ENCODE data around the gene RPL10A. TPM values are rescaled to one million over a fixed set of nuclear protein-coding genes. Genes with fewer than 3 reads are reported as not detected.

The RPL10A gene
- total RNA-seq, 1 donor from 2014 or later = 2,073 TPM

GRCh38 chr6:35448191-35448590 lies 20.0 kb upstream of the RPL10A start:
- DNase-seq (ENCODE audit: low spot score) = no peak

GRCh38 chr6:35449287-35449881 lies 18.8 kb upstream of the RPL10A start:
- no peak for DNase-seq (ENCODE audit: low spot score)

- no peak for DNase-seq (ENCODE audit: low spot score)
Measured at GRCh38 chr6:35451354-35452182, 16.6 kb upstream of the RPL10A start.

GRCh38 chr6:35452183-35453090 lies 15.8 kb upstream of the RPL10A start, which contains the start of gene FANCE:
Gene FANCE, plus strand, starts transcription at chr6:35452338. Its CDS starts 208 bp downstream, at chr6:35452546.
- DNase-seq (ENCODE audit: low spot score) = peak; percentile 96

- no peak for DNase-seq (ENCODE audit: low spot score)
Measured at GRCh38 chr6:35453236-35453635, 15.0 kb upstream of the RPL10A start.

GRCh38 chr6:35454391-35455110 lies 13.7 kb upstream of the RPL10A start:
- DNase-seq (ENCODE audit: low spot score) = no peak

GRCh38 chr6:35457907-35458306 lies 10.3 kb upstream of the RPL10A start:
- DNase-seq (ENCODE audit: low spot score) = no peak

- no peak for DNase-seq (ENCODE audit: low spot score)
Measured at GRCh38 chr6:35461270-35461669, 6.9 kb upstream of the RPL10A start.

GRCh38 chr6:35463292-35463691 lies 4.9 kb upstream of the RPL10A start:
- no peak for DNase-seq (ENCODE audit: low spot score)

GRCh38 chr6:35465646-35466045 lies 2.6 kb upstream of the RPL10A start:
- no peak for DNase-seq (ENCODE audit: low spot score)

GRCh38 chr6:35468980-35469750 lies 964 bp downstream of the RPL10A start:
- no peak for DNase-seq (ENCODE audit: low spot score)

- DNase-seq (ENCODE audit: low spot score) = no peak
Measured at GRCh38 chr6:35469751-35470662, 1.8 kb downstream of the RPL10A start.

- no peak for DNase-seq (ENCODE audit: low spot score)
Measured at GRCh38 chr6:35470663-35471120, 2.5 kb downstream of the RPL10A start.

GRCh38 chr6:35471836-35472345 lies 3.7 kb downstream of the RPL10A start:
- DNase-seq (ENCODE audit: low spot score) = no peak

GRCh38 chr6:35473075-35473849 lies 5.1 kb downstream of the RPL10A start:
- DNase-seq (ENCODE audit: low spot score) = no peak

- DNase-seq (ENCODE audit: low spot score) = no peak
Measured at GRCh38 chr6:35473850-35474130, 5.6 kb downstream of the RPL10A start.

GRCh38 chr6:35474131-35474941 lies 6.1 kb downstream of the RPL10A start:
- DNase-seq (ENCODE audit: low spot score) = no peak

Measured in ureter (tissue), 1 donor.